Kidney (tissue), 14 donors: ENCODE data around the gene SRSF2. TPM values are rescaled to one million over a fixed set of nuclear protein-coding genes. Genes with fewer than 3 reads are reported as not detected.

Source experiments
- DNase-seq, 5 donors: peaks; one replicate each; pipeline ENCODE4 v3.0.0-alpha.2; 2013 to 2020
- FAIRE-seq: peaks from 2 replicates; lab custom pipeline; 2012; peaks lifted over from hg19 to GRCh38; lab: Jason Lieb, UNC
- H3K27ac ChIP-seq, 2 donors: one replicate each; pipeline ENCODE4 v1.7.0; 2013; ENCODE audit warnings: low read depth in 2 of 2, low read length in 2 of 2, inconsistent platforms in 1 of 2
- H3K27me3 ChIP-seq: one replicate; pipeline ENCODE4 v1.7.1; 2013; ENCODE audit warnings: low read length, inconsistent platforms; ENCODE audit not compliant: control insufficient read depth, insufficient read depth
- H3K36me3 ChIP-seq, 3 donors: one replicate each; pipeline versions ENCODE4 v1.7.0 to v1.7.1; 2013; ENCODE audit warnings: low read length in 3 of 3, control low read depth in 1 of 3, inconsistent platforms in 1 of 3; ENCODE audit not compliant: insufficient read depth in 3 of 3, control insufficient read depth in 2 of 3
- H3K4me1 ChIP-seq, 3 donors: one replicate each; pipeline versions ENCODE4 v1.7.0 to v1.7.1; 2013; ENCODE audit warnings: low read length in 3 of 3, inconsistent platforms in 1 of 3, low read depth in 1 of 3; ENCODE audit not compliant: control insufficient read depth in 2 of 3, insufficient read depth in 2 of 3
- H3K4me3 ChIP-seq, 3 donors: one replicate each; pipeline versions ENCODE4 v1.7.0 to v1.8.1; 2013; ENCODE audit warnings: low read length in 3 of 3, control low read depth in 1 of 3, inconsistent platforms in 1 of 3
- H3K9ac ChIP-seq, 3 donors: one replicate each; pipeline versions ENCODE4 v1.7.0 to v1.7.1; 2013; ENCODE audit warnings: low read length in 3 of 3, control low read depth in 1 of 3, inconsistent platforms in 1 of 3
- H3K9me3 ChIP-seq, 3 donors: one replicate each; pipeline versions ENCODE4 v1.7.0 to v1.7.1; 2013; ENCODE audit warnings: low read length in 3 of 3, control low read depth in 1 of 3, inconsistent platforms in 1 of 3; ENCODE audit not compliant: control insufficient read depth in 2 of 3, insufficient read depth in 1 of 3
- intact Hi-C: fragments of 100-400 bp; cut with DNase I; formaldehyde crosslinking; loops from one replicate; pipeline ENCODE4 v1.11.1; 2022
- polyA plus RNA-seq: library from polyadenylated mRNA; stranded (reverse); fragments of 350-450 nt; fragmentation: Illumina TruSeq; extraction: RNeasy Lipid Tissue Mini Kit (QIAGEN cat#74804); gene quantifications from one replicate; pipeline ENCODE4 v1.2.3, GENCODE V29; 2014; ENCODE audit warnings: low read depth, low replicate concordance; ENCODE audit not compliant: insufficient read depth
- total RNA-seq: library from RNA; stranded (reverse); fragmentation: NEBNext Ultra II Directional; extraction: Animal tissue kit (Norgen Biotek cat#: 25700); gene quantifications from one replicate; pipeline ENCODE4 v1.2.1, GENCODE V29; 2021
- TF ChIP-seq, protein P1 (sequence below): IDR thresholded peaks from 3 replicates; pipeline ENCODE4 v1.5.1; 2012; ENCODE audit warnings: mild to moderate bottlenecking, moderate library complexity, borderline replicate concordance; ENCODE audit not compliant: insufficient read depth; ENCODE audit errors: extremely low read depth
- donor health status: control.
- donor health status: control.
- donor health status: control.
- donor health status: control.
- donor health status: control.
- donor health status: DM: yes; HTN: yes; CAD: no.
- donor health status: Normal renal cell carcinoma (clear cell type).

The SRSF2 gene
- total and polyA plus RNA-seq, 2 donors from 2014 or later = 129 to 155 TPM

DNA sequence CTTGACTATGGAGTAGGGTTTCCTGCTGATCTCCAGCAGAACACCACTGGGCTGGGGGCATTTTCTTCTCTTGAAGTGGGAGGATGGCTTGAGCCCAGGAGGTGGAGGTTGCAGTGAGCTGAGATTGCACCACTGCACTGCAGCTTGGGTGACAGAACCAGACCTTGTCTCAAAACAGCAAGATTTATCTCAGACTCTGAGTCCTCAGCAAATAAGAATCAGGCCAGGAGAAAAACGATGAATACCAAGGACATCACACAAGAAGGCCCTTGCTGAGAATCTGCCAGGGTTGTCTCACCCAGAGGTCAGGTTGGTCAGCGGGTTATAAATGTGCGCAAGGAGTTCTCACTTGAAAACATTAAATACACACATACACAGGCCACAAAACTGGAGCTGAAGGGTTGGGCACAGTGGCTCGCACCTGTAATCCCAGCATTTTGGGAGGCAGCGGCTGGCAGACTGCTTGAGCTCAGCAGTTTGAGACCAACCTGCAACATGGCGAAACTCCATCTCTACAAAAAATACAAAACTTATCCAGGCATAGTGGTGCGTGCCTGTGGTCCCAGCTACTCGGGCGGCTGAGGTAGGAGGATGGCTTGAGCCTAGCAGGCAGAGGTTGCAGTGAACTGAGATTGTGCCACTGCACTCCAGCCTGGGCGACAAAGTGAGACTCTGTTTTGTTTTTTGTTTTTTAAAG is 34.0 kb downstream of the SRSF2 start:
- Histone ChIP-seq H3K4me1 (peaks cover 0 to 11% (median 0%) of the 10 kb centered on the region in 3 donors), H3K27ac (no peak overlapping the region), H3K4me3 (no peak overlapping the region), H3K36me3 (no peaks in the 10 kb centered on the region), H3K9me3 (no peaks in the 10 kb centered on the region), H3K9ac (no peak overlapping the region), H3K27me3 (no peaks in the 10 kb centered on the region)
- TF ChIP-seq, protein P1, sequence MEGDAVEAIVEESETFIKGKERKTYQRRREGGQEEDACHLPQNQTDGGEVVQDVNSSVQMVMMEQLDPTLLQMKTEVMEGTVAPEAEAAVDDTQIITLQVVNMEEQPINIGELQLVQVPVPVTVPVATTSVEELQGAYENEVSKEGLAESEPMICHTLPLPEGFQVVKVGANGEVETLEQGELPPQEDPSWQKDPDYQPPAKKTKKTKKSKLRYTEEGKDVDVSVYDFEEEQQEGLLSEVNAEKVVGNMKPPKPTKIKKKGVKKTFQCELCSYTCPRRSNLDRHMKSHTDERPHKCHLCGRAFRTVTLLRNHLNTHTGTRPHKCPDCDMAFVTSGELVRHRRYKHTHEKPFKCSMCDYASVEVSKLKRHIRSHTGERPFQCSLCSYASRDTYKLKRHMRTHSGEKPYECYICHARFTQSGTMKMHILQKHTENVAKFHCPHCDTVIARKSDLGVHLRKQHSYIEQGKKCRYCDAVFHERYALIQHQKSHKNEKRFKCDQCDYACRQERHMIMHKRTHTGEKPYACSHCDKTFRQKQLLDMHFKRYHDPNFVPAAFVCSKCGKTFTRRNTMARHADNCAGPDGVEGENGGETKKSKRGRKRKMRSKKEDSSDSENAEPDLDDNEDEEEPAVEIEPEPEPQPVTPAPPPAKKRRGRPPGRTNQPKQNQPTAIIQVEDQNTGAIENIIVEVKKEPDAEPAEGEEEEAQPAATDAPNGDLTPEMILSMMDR = no peak
- peak in 1 of 5 donors; percentile 35 for DNase-seq
- intact Hi-C loops = no loop called here
- no peak for FAIRE-seq

DNA sequence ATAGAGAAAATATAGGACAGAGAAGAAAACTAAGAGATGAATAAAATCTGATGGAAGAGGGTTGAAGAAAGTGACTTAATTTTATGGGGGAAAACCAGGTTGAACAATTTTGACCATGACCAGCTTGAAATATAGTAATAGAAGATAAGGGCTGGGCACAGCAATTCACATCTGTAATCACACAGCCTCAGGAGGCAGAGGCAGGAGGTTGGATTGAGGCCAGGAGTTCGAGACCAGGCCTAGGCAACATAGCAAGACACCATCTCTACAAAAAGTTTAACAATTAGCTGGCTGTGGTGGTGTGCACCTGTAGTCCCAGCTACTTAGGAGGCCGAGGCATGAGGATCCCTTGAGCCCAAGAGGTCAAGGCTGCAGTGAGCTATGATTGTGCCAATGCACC is 35.1 kb downstream of the SRSF2 start:
- DNase-seq (no peak), FAIRE-seq (no peak)
- intact Hi-C loops = no loop called here
- H3K27me3 ChIP-seq = no peaks in the 10 kb centered on the region
- H3K4me3 ChIP-seq = no peak overlapping the region
- no peak overlapping the region for H3K27ac ChIP-seq
- no peak overlapping the region for H3K9ac ChIP-seq
- peaks cover 0 to 21% (median 8%) of the 10 kb centered on the region in 3 donors for H3K4me1 ChIP-seq
- TF ChIP-seq, protein P1 = no peak
- no peaks in the 10 kb centered on the region for H3K36me3 ChIP-seq
- H3K9me3 ChIP-seq = no peaks in the 10 kb centered on the region

DNA sequence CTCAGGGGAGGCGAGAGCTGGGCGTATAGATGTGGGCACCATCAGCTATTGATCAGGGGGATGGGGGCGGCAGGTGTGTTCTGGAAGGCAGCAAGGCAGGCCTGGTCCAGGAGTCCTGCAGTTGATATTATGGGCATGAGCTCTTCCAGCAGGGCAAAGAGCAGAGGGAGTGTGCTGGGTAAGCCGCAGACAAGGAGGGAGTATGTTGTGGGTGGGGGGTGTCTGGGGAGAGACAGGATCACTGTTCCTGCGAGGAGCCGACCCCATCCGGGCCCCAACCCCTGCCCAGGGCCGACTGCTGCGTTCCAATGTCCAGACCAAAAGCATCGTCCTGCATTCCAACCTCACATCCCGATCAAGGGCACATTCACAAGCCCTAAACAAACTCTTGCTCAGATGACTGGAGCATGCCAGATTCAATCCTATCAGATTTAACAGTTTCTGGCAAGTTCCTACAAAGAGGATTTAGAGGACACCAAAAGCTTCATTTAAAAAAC is 35.6 kb downstream of the SRSF2 start:
- Histone ChIP-seq H3K36me3 (no peaks in the 10 kb centered on the region), H3K4me3 (no peak overlapping the region), H3K9ac (no peak overlapping the region), H3K4me1 (peaks cover 0 to 25% (median 12%) of the 10 kb centered on the region in 3 donors), H3K27ac (no peak overlapping the region), H3K27me3 (no peaks in the 10 kb centered on the region), H3K9me3 (no peaks in the 10 kb centered on the region)
- FAIRE-seq (no peak), DNase-seq (peak in 2 of 5 donors; percentile 51 to 60)
- TF ChIP-seq, protein P1 = no peak
- intact Hi-C loops = no loop called here
